Measurements from ENCODE around the gene CNTROB. TPM values are rescaled to one million over a fixed set of nuclear protein-coding genes. Genes with fewer than 3 reads are reported as not detected.
A peak's percentile ranks its signal among the peaks of the same experiment; 100 is the strongest.

The CNTROB gene
- total RNA-seq, 3 donors from 2014 or later = 23.7 to 34.5 (median 31.4) TPM

GRCh38 chr17:7911116-7911515 lies 20.9 kb upstream of the CNTROB start:
- intact Hi-C loops (cut with DNase I, micrococcal nuclease) = loop anchor here in 1 of 2 donors (5.0 kb wide), 1 partner anchor 76 kb away; no protein-coding TSS in a partner anchor
- Histone ChIP-seq H3K4me3 (no peak overlapping the region), H3K9me3 (no peaks in the 10 kb centered on the region), H3K4me1 (ENCODE audit: low read depth) (peaks cover 10% of the 10 kb centered on the region), H3K36me3 (ENCODE audit: low read depth) (no peaks in the 10 kb centered on the region)
- TF ChIP-seq CTCF (IDR thresholded peaks at IDR 0.05) = no peak
- no peak for ATAC-seq
- DNase-seq = no peak

- Histone ChIP-seq H3K9me3 (no peaks in the 10 kb centered on the region), H3K4me1 (ENCODE audit: low read depth) (peaks cover 16% of the 10 kb centered on the region), H3K36me3 (ENCODE audit: low read depth) (no peaks in the 10 kb centered on the region), H3K4me3 (no peak overlapping the region)
- intact Hi-C loops (cut with DNase I, micrococcal nuclease) = loop anchor here in 1 of 2 donors (5.0 kb wide), 1 partner anchor 74 kb away; no protein-coding TSS in a partner anchor
- DNase-seq = peak in 1 of 3 donors; percentile 68
- peak; percentile 42 for ATAC-seq
- TF ChIP-seq CTCF (IDR thresholded peaks at IDR 0.05) = peak; percentile 48
Observed at GRCh38 chr17:7912927-7913524, 19.0 kb upstream of the CNTROB start.

- H3K4me3 ChIP-seq = peak overlapping the region; percentile 6
- ATAC-seq = peak; percentile 60
- TF ChIP-seq CTCF (IDR thresholded peaks at IDR 0.05) = no peak
- H3K9me3 ChIP-seq = no peaks in the 10 kb centered on the region
- intact Hi-C loops (cut with DNase I, micrococcal nuclease) = no loop called here
- H3K4me1 ChIP-seq (ENCODE audit: low read depth) = peaks cover 16% of the 10 kb centered on the region
- no peak for DNase-seq
- no peaks in the 10 kb centered on the region for H3K36me3 ChIP-seq (ENCODE audit: low read depth)
Observed at GRCh38 chr17:7915179-7915610, 16.8 kb upstream of the CNTROB start.

GRCh38 chr17:7915611-7916384 lies 16.2 kb upstream of the CNTROB start, which contains the start of gene RNF227:
Gene RNF227 (minus strand): TSS chr17:7916289. CDS start chr17:7916195, 94 bp downstream.
- H3K4me1 ChIP-seq (ENCODE audit: low read depth) = peaks cover 16% of the 10 kb centered on the region
- H3K9me3 ChIP-seq = no peaks in the 10 kb centered on the region
- H3K4me3 ChIP-seq = peak within 1 kb of the TSS; percentile 10
- no peak for TF ChIP-seq CTCF (IDR thresholded peaks at IDR 0.05)
- intact Hi-C loops (cut with DNase I, micrococcal nuclease) = no loop called here
- DNase-seq (peak; percentile 93 to 95 (median 94)), ATAC-seq (peak; percentile 92)
- no peaks in the 10 kb centered on the region for H3K36me3 ChIP-seq (ENCODE audit: low read depth)

- intact Hi-C loops (cut with DNase I, micrococcal nuclease) = no loop called here
- no peak for TF ChIP-seq CTCF (IDR thresholded peaks at IDR 0.05)
- H3K9me3 ChIP-seq = no peaks in the 10 kb centered on the region
- H3K4me1 ChIP-seq (ENCODE audit: low read depth) = peaks cover 16% of the 10 kb centered on the region
- no peaks in the 10 kb centered on the region for H3K36me3 ChIP-seq (ENCODE audit: low read depth)
- H3K4me3 ChIP-seq = peak overlapping the region; percentile 10
- DNase-seq = no peak
- ATAC-seq = no peak
Observed at GRCh38 chr17:7916385-7916682, 15.7 kb upstream of the CNTROB start.

Measured in mucosa of descending colon (tissue), 3 donors.